B cell (primary cell): ENCODE data around the gene CCDC179. TPM values are rescaled to one million over a fixed set of nuclear protein-coding genes. Genes with fewer than 3 reads are reported as not detected.
A peak's percentile ranks its signal among the peaks of the same experiment; 100 is the strongest.

ENCODE experiments used
- ATAC-seq: fragments of 200-7000 bp; cut with Tn5 transposase; one replicate; pipeline ENCODE4 v1.10.0; 2021; ENCODE audit warnings: low read depth, mild to moderate bottlenecking, moderate number of reproducible peaks, moderate library complexity
- CTCF ChIA-PET: fragments of 350-600 bp; sonication (Branson Sonifier 250); formaldehyde crosslinking; loops from one replicate; lab custom pipeline; 2021; ENCODE audit warnings: antibody characterized with exemption, inconsistent platforms; lab: Charles Lee
- POLR2A ChIA-PET: fragments of 350-600 bp; sonication (Branson Sonifier 250); formaldehyde crosslinking; loops from one replicate; lab custom pipeline; 2021; ENCODE audit warnings: antibody characterized with exemption; lab: Charles Lee
- DNase-seq: peaks from one replicate; pipeline ENCODE4 v3.0.0; 2013
- H2AFZ ChIP-seq: 2 replicates; pipeline ENCODE4 v1.6.1; 2012; ENCODE audit warnings: mild to moderate bottlenecking, low read depth, low read length; ENCODE audit not compliant: insufficient read depth, poor library complexity, severe bottlenecking
- H3K27ac ChIP-seq, 2 donors: 1 replicate in 1 of 2; 2 replicates in 1 of 2; pipeline ENCODE4 v1.5.1; 2012 to 2013; ENCODE audit warnings: low read length in 2 of 2, mild to moderate bottlenecking in 2 of 2, moderate library complexity in 1 of 2
- H3K27me3 ChIP-seq, 4 experiments: fragments of 200-600 bp in 1 of 4; sonication (generic) in 1 of 4; replicated peaks in 1 of 4; 1 replicate in 2 of 4; 2 replicates in 2 of 4; pipeline versions ENCODE4 v1.6.1 to v1.7.0; 2013 to 2016; ENCODE audit warnings: low read length in 3 of 4, mild to moderate bottlenecking in 2 of 4, mixed read lengths in 1 of 4, moderate library complexity in 1 of 4; ENCODE audit not compliant: insufficient read depth in 4 of 4, control insufficient read depth in 3 of 4; ENCODE audit errors: control extremely low read depth in 1 of 4
- H3K36me3 ChIP-seq, 2 experiments: replicated peaks in 1 of 2; 1 replicate in 1 of 2; 2 replicates in 1 of 2; pipeline versions ENCODE4 v1.6.1 to v1.7.1; 2013; ENCODE audit warnings: low read length in 1 of 2; ENCODE audit not compliant: insufficient read depth in 2 of 2, control insufficient read depth in 1 of 2; ENCODE audit errors: control extremely low read depth in 1 of 2, extremely low read depth in 1 of 2
- H3K4me1 ChIP-seq, 2 donors: fragments of 200-600 bp in 1 of 2; sonication (generic) in 1 of 2; 1 replicate in 1 of 2; 2 replicates in 1 of 2; pipeline versions ENCODE4 v1.5.1 to v1.6.1; 2013 to 2017; ENCODE audit warnings: low read length in 2 of 2; ENCODE audit not compliant: control insufficient read depth in 2 of 2, insufficient read depth in 2 of 2
- H3K4me2 ChIP-seq: replicated peaks from 2 replicates; pipeline ENCODE3; 2012; ENCODE audit warnings: mild to moderate bottlenecking, low read depth, low read length; ENCODE audit not compliant: poor library complexity, severe bottlenecking
- H3K4me3 ChIP-seq, 5 experiments: fragments of 200-600 bp in 1 of 5; sonication (generic) in 1 of 5; 1 replicate in 3 of 5; 2 replicates in 2 of 5; pipeline versions ENCODE4 v1.5.1 to v1.7.0; 2011 to 2016; ENCODE audit warnings: low read length in 4 of 5, mild to moderate bottlenecking in 4 of 5, low read depth in 2 of 5, control low read depth in 1 of 5, moderate library complexity in 1 of 5; ENCODE audit not compliant: insufficient read depth in 1 of 5; ENCODE audit errors: control extremely low read depth in 1 of 5, extremely low read depth in 1 of 5
- H3K79me2 ChIP-seq: fragments of 200-600 bp; sonication (generic); one replicate; pipeline ENCODE4 v1.6.0; 2016; ENCODE audit warnings: low read length; ENCODE audit not compliant: control insufficient read depth, insufficient read depth
- H3K9ac ChIP-seq: fragments of 200-600 bp; sonication (generic); 2 replicates; pipeline ENCODE4 v1.6.1; 2017; ENCODE audit warnings: mild to moderate bottlenecking, low read length, moderate library complexity
- H3K9me3 ChIP-seq, 3 donors: one replicate each; pipeline versions ENCODE4 v1.6.1 to v1.7.1; 2013; ENCODE audit warnings: low read length in 2 of 3; ENCODE audit not compliant: control insufficient read depth in 2 of 3, insufficient read depth in 1 of 3; ENCODE audit errors: control extremely low read depth in 1 of 3
- H4K20me1 ChIP-seq: 2 replicates; pipeline ENCODE4 v1.6.0; 2012; ENCODE audit warnings: mild to moderate bottlenecking, low read length; ENCODE audit not compliant: insufficient read depth, control insufficient read depth, poor library complexity, severe bottlenecking
- H3K27ac Mint-ChIP-seq: one replicate; pipeline ENCODE4 v1.8.0; 2021; ENCODE audit warnings: mixed read lengths
- H3K27me3 Mint-ChIP-seq: one replicate; pipeline ENCODE4 v1.8.0; 2021; ENCODE audit warnings: mixed read lengths
- H3K4me1 Mint-ChIP-seq: one replicate; pipeline ENCODE4 v1.8.0; 2021; ENCODE audit warnings: mixed read lengths
- H3K4me3 Mint-ChIP-seq: one replicate; pipeline ENCODE4 v1.8.0; 2021; ENCODE audit warnings: mixed read lengths
- H3K9me3 Mint-ChIP-seq: one replicate; pipeline ENCODE4 v1.8.0; 2022; ENCODE audit warnings: mixed read lengths; ENCODE audit not compliant: insufficient read depth
- EZH2 ChIP-seq: IDR thresholded peaks from 2 replicates; pipeline ENCODE4 v1.6.1; 2012; ENCODE audit warnings: borderline replicate concordance, low read depth, mild to moderate bottlenecking, moderate library complexity, low read length; ENCODE audit not compliant: insufficient read depth, poor library complexity, severe bottlenecking
- WGBS: methylation state at CpG from one replicate; pipeline ENCODE4 v1.1.5; 2013; ENCODE audit warnings: missing lambda C conversion rate; ENCODE audit not compliant: insufficient coverage; 5-methylcytosine and 5-hydroxymethylcytosine counted together
- intact Hi-C: fragments of 100-400 bp; cut with micrococcal nuclease; formaldehyde crosslinking; loops from one replicate; pipeline ENCODE4 v1.10.0; 2022
- polyA plus RNA-seq: library from polyadenylated mRNA; depleted of rRNA; stranded (reverse); fragments of >200 nt; gene quantifications from 2 replicates; pipeline ENCODE4 v1.2.3, GENCODE V29; 2012
- total RNA-seq, 2 donors: library from RNA; stranded (reverse); fragments of 120-200 nt in 1 of 2; gene quantifications; 1 replicate in 1 of 2; 2 replicates in 1 of 2; pipeline versions ENCODE4 v1.2.3 to v1.2.4, GENCODE V29; 2013 to 2022
- TF ChIP-seq, protein P1 (sequence below): fragments of 200-600 bp; IDR thresholded peaks from one replicate; pipeline ENCODE4 v1.8.0; 2022; ENCODE audit warnings: antibody characterized with exemption, mild to moderate bottlenecking

Gene CCDC179
- total and polyA plus RNA-seq, 2 donors (not counting 1 experiment from before 2014, with no cell fraction given) = not detected

DNA sequence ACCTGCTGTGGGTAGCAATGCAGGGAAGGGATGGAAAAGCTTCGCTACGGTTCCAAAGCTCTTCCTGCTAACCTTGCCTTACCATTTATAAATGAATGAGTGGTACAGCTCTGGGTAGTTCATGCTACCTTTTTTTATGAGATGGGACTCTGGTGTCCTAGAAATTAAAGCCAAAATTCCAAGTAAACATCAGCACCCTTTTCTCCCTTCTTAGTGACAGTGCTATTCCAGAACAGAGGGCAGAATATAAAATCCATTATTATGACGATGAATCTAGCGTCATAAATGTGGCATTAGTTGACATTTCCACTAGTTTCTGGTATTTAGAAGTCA, 30.2 kb downstream of the CCDC179 start:
- Histone ChIP-seq H3K4me1 (peaks cover 9 to 13% of the 10 kb centered on the region in 2 donors), H2AFZ (peak overlapping the region; percentile 96), H3K27ac (peak overlapping the region in 1 of 2 donors; percentile 26), H3K27me3 (no peaks in the 10 kb centered on the region), H3K79me2 (no peaks in the 10 kb centered on the region), H3K4me2 (peak overlapping the region; percentile 70), H3K9ac (peak overlapping the region; percentile 84), H3K36me3 (peaks cover 4 to 10% of the 10 kb centered on the region in 2 experiments), H3K4me3 (peak overlapping the region in 4 of 5 experiments; percentile 77 to 97 (median 86)), H4K20me1 (no peaks in the 10 kb centered on the region), H3K9me3 (no peaks in the 10 kb centered on the region)
- WGBS = no CpG with 5 or more reads among the region's 4 CpGs
- Mint-ChIP-seq H3K4me1 (peaks cover 11% of the 10 kb centered on the region), H3K27me3 (no peaks in the 10 kb centered on the region), H3K4me3 (peak overlapping the region; percentile 94), H3K27ac (peak overlapping the region; percentile 89), H3K9me3 (no peaks in the 10 kb centered on the region)
- CTCF ChIA-PET = interaction anchor here (1.0 to 2.6 kb wide), 8 partner anchors 9 to 204 kb away, joined by 3 to 10 read pairs (median 6); partner anchors contain the start of gene FANCF
- ATAC-seq (no peak), DNase-seq (no peak)
- POLR2A ChIA-PET = interaction anchor here (1.0 kb wide), 1 partner anchor 15 kb away, joined by 3 read pairs; no protein-coding TSS in a partner anchor
- intact Hi-C loops = no loop called here
- TF ChIP-seq EZH2 = no peak
- TF ChIP-seq, protein P1, sequence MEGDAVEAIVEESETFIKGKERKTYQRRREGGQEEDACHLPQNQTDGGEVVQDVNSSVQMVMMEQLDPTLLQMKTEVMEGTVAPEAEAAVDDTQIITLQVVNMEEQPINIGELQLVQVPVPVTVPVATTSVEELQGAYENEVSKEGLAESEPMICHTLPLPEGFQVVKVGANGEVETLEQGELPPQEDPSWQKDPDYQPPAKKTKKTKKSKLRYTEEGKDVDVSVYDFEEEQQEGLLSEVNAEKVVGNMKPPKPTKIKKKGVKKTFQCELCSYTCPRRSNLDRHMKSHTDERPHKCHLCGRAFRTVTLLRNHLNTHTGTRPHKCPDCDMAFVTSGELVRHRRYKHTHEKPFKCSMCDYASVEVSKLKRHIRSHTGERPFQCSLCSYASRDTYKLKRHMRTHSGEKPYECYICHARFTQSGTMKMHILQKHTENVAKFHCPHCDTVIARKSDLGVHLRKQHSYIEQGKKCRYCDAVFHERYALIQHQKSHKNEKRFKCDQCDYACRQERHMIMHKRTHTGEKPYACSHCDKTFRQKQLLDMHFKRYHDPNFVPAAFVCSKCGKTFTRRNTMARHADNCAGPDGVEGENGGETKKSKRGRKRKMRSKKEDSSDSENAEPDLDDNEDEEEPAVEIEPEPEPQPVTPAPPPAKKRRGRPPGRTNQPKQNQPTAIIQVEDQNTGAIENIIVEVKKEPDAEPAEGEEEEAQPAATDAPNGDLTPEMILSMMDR = peak; percentile 26

DNA sequence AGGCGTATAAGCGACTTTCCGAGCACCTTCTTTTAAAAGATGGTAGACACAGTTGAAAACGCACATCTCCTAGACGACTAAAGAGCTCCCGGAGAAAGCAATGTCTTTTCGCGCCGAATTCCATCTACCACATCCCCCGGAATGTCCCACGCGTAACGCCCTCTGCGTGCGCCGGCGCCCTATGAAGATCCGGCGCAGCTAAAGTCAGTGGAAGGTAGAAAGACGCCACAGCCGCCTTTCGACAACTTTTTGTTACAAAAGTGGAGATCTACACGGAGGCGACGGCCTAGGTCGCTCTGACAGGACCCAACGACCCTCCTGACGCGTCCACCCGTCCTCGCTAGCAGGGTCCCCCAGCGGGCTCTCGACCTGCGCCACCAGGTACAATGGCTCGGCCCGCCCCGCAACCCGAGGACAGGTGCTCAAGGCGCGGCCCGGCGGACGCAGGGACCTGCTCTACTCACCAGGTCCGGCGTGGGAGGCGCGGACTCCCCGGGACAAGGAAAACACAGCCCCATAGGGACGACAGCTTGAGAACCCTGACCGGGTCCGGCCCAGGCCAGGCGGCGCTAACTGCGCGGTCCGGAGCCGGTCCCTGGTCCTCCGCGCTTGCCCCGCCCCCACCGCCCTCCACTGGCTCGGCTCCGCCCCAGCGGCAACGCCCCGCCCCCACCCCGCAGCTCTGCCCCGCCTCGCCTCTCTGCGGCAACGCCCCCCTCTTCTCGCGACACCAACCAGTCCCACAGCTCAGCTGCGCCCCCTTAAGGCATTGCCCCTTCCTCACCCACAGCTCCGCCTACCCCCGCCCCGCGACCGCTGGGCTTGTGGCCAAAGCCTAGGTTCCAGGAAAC, 30.8 kb downstream of the CCDC179 start, which contains the start of gene SVIP:
Gene SVIP, minus strand, starts transcription at position 571 of the 851 bp plus-strand sequence. Its CDS starts 53 bp downstream, at position 518.
- ChIA-PET CTCF (interaction anchor here (1.0 to 2.6 kb wide), 9 partner anchors 8 to 203 kb away, joined by 3 to 10 read pairs (median 5); partner anchors contain the start of gene FANCF), POLR2A (interaction anchor here (1.0 kb wide), 1 partner anchor 15 kb away, joined by 3 read pairs; no protein-coding TSS in a partner anchor)
- Mint-ChIP-seq H3K4me3 (peak within 1 kb of the TSS; percentile 94), H3K9me3 (no peaks in the 10 kb centered on the region), H3K27ac (peak within 1 kb of the TSS; percentile 89), H3K4me1 (peaks cover 11% of the 10 kb centered on the region), H3K27me3 (no peaks in the 10 kb centered on the region)
- TF ChIP-seq, protein P1 = peak; percentile 73
- TF ChIP-seq EZH2 = no peak
- Histone ChIP-seq H3K36me3 (peaks cover 6 to 16% of the 10 kb centered on the region in 2 experiments), H3K79me2 (no peaks in the 10 kb centered on the region), H3K4me3 (peak within 1 kb of the TSS; percentile 63 to 97 (median 85)), H3K27ac (peak within 1 kb of the TSS; percentile 79 to 80), H3K9me3 (no peaks in the 10 kb centered on the region), H3K4me1 (peaks cover 9 to 13% of the 10 kb centered on the region in 2 donors), H2AFZ (peak within 1 kb of the TSS; percentile 96), H3K4me2 (peak within 1 kb of the TSS; percentile 70), H3K9ac (peak within 1 kb of the TSS; percentile 84), H4K20me1 (no peaks in the 10 kb centered on the region), H3K27me3 (no peaks in the 10 kb centered on the region)
- DNase-seq = peak; percentile 93
- intact Hi-C loops = loop anchor here (1.0 to 2.0 kb wide), 2 partner anchors 47 to 204 kb away; partner anchors contain the start of gene FANCF
- WGBS = 1% methylated on average over 63 of the region's 79 CpGs
- peak; percentile 97 for ATAC-seq
